ENCODE results near the gene MRPL37. TPM values are rescaled to one million over a fixed set of nuclear protein-coding genes. Genes with fewer than 3 reads are reported as not detected.
A peak's percentile ranks its signal among the peaks of the same experiment; 100 is the strongest.

MRPL37 gene
- total and polyA plus RNA-seq, 12 donors = 24.9 to 174 (median 107) TPM

DNA sequence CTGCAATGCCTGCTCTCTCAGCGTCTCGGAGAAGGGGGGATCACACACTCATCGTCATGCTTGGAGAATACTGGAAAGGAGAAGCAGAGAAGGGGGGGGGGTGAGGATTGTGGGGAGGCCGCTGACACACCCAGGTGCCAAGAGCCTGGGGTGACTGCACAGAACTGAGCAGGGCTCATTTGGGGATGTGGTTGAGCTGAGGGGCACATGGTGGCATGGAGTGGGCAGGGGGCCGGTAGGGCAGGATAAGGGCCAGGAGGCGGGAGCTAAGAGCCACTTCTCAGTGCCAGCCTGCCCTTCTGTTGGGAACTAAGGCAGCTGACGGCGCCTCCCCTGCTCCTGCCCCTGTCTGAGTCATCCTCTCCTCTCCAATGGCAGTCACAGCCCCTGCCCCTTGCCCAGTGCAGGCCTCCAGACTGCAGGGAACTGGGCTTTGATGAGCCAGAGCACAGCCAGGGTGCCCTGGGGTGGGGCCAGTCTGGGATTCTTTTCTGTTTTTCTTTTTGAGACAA lies 27.2 kb downstream of the MRPL37 start:
- Histone ChIP-seq H3K4me1 (replicated peaks in 1 of 2) (peaks cover 27 to 51% of the 10 kb centered on the region in 2 donors), H3K27me3 (no peaks in the 10 kb centered on the region), H3K36me3 (replicated peaks in 1 of 2) (no peaks in the 10 kb centered on the region), H3K9me3 (replicated peaks in 1 of 3) (no peaks in the 10 kb centered on the region), H3K27ac (peak overlapping the region; percentile 39 to 87 (median 83)), H3K4me3 (no peak overlapping the region)
- DNase-seq = peak; percentile 80 to 95 (median 93)
- TF ChIP-seq CTCF (IDR thresholded peaks at IDR 0.05) (no peak), POLR2A (IDR thresholded peaks at IDR 0.05) (peak in 1 of 2 donors; percentile 82)
- 37 to 51% (median 39%) methylated on average over 6 to 8 of the region's 8 CpGs for WGBS, 4 donors
- intact Hi-C loops (cut with DNase I) = no loop called here

DNA sequence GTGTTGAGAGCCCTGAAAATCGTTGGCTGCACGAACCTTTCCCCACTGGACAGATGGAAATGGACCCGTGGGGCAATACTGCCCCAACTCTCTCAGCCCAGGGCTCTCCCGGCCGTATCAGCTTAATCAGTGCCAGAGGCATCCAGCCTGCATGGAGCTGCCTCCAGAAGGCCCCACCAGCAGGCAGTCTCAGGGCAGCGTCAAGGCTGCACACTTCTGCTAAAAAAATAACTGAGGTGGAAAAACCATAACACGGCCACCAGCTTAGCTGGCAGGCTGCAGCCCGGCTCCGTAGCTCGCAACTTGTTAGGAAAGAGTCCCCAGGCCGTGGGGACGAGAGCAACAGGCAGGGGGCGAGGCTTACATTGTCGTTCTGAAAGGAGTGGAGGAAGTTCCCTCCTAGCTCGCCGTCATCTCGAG lies 27.9 kb downstream of the MRPL37 start:
- no peaks in the 10 kb centered on the region for H3K36me3 ChIP-seq (replicated peaks in 1 of 2)
- peaks cover 26 to 44% of the 10 kb centered on the region in 2 donors for H3K4me1 ChIP-seq (replicated peaks in 1 of 2)
- peak in 1 of 6 experiments; percentile 13 for TF ChIP-seq CTCF (IDR thresholded peaks at IDR 0.05)
- TF ChIP-seq POLR2A (IDR thresholded peaks at IDR 0.05) = no peak
- H3K27ac ChIP-seq = peak overlapping the region; percentile 39 to 87 (median 83)
- no peaks in the 10 kb centered on the region for H3K27me3 ChIP-seq
- intact Hi-C loops (cut with DNase I) = no loop called here
- H3K9me3 ChIP-seq (replicated peaks in 1 of 3) = no peaks in the 10 kb centered on the region
- peak in 3 of 7 donors; percentile 47 to 63 (median 57) for DNase-seq
- H3K4me3 ChIP-seq = no peak overlapping the region
- WGBS, 4 donors = 45 to 63% (median 48%) methylated on average over 15 to 17 of the region's 17 CpGs

- Histone ChIP-seq H3K27me3 (no peaks in the 10 kb centered on the region), H3K4me1 (replicated peaks in 1 of 2) (peaks cover 26 to 36% of the 10 kb centered on the region in 2 donors), H3K27ac (peak overlapping the region in 4 of 5 donors; percentile 49 to 87 (median 84)), H3K36me3 (replicated peaks in 1 of 2) (no peaks in the 10 kb centered on the region), H3K9me3 (replicated peaks in 1 of 3) (no peaks in the 10 kb centered on the region), H3K4me3 (no peak overlapping the region)
- peak in 1 of 7 donors; percentile 50 for DNase-seq
- WGBS, 4 donors = 50 to 100% (median 87%) methylated on average over 1 to 13 of the region's 13 CpGs
- intact Hi-C loops (cut with DNase I) = no loop called here
- no peak for TF ChIP-seq CTCF (IDR thresholded peaks at IDR 0.05)
- TF ChIP-seq POLR2A (IDR thresholded peaks at IDR 0.05) = no peak
These were observed 28.7 kb downstream of the MRPL37 start for GRCh38 chr1:54228638-54229079.

DNA sequence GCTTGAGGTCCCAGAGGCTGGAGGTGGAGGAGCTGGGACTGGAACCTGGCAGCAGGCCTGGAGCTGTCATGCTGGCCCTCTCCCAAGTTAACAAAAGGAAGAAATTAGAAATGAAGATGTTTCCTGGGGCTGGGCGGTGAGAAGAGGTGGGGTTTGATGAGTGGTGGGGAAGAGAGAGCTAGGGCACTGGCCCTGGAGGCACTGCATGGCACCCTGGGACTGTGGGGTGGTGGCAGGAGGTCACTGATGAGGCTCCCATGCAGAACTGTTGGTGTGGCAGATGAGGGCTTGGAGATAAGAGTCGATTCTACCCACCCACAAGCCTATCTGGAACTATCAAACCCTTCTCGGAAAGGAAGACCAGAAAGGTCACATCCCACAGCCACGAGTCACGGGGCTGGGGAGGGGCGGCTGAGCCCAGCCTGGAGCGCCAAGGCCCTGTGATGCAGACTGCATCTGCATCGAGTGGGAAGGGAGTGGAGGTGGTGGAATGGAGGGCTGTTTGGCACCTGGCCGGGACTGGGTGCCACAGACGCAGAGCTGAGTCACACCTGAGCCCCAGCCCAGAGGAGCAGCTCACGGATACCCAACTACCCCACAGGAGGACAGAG lies 29.4 kb downstream of the MRPL37 start:
- H3K4me3 ChIP-seq = no peak overlapping the region
- WGBS, 4 donors = 26 to 41% (median 35%) methylated on average over 10 to 11 of the region's 11 CpGs
- DNase-seq = peak in 6 of 7 donors; percentile 73 to 93 (median 82)
- H3K27ac ChIP-seq = peak overlapping the region; percentile 3 to 87 (median 83)
- no peaks in the 10 kb centered on the region for H3K27me3 ChIP-seq
- H3K4me1 ChIP-seq (replicated peaks in 1 of 2) = peaks cover 26 to 32% of the 10 kb centered on the region in 2 donors
- intact Hi-C loops (cut with DNase I) = no loop called here
- no peaks in the 10 kb centered on the region for H3K36me3 ChIP-seq (replicated peaks in 1 of 2)
- no peaks in the 10 kb centered on the region for H3K9me3 ChIP-seq (replicated peaks in 1 of 3)
- no peak for TF ChIP-seq CTCF (IDR thresholded peaks at IDR 0.05)
- peak in 1 of 2 donors; percentile 32 for TF ChIP-seq POLR2A (IDR thresholded peaks at IDR 0.05)

Data from adrenal gland (tissue), 12 donors.